D721Med (cell line): Measurements from ENCODE around the gene PHTF1.

Experiments
- DNase-seq: peaks from one replicate; pipeline ENCODE4 v3.0.0; 2011; ENCODE audit warnings: low spot score; ENCODE audit not compliant: insufficient read length
- FAIRE-seq: peaks from 2 replicates; lab custom pipeline; 2011; peaks lifted over from hg19 to GRCh38; lab: Jason Lieb, UNC
- TF ChIP-seq, protein P1 (sequence below): IDR thresholded peaks from 2 replicates; pipeline ENCODE4 v1.5.1; 2012; ENCODE audit warnings: mild to moderate bottlenecking, control low read depth; ENCODE audit not compliant: insufficient read depth; ENCODE audit errors: missing control alignments

The PHTF1 gene

GRCh38 chr1:113786069-113786468, 26.8 kb upstream of the PHTF1 start:
- FAIRE-seq = no peak
- TF ChIP-seq, protein P1, sequence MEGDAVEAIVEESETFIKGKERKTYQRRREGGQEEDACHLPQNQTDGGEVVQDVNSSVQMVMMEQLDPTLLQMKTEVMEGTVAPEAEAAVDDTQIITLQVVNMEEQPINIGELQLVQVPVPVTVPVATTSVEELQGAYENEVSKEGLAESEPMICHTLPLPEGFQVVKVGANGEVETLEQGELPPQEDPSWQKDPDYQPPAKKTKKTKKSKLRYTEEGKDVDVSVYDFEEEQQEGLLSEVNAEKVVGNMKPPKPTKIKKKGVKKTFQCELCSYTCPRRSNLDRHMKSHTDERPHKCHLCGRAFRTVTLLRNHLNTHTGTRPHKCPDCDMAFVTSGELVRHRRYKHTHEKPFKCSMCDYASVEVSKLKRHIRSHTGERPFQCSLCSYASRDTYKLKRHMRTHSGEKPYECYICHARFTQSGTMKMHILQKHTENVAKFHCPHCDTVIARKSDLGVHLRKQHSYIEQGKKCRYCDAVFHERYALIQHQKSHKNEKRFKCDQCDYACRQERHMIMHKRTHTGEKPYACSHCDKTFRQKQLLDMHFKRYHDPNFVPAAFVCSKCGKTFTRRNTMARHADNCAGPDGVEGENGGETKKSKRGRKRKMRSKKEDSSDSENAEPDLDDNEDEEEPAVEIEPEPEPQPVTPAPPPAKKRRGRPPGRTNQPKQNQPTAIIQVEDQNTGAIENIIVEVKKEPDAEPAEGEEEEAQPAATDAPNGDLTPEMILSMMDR = no peak
- no peak for DNase-seq

DNA sequence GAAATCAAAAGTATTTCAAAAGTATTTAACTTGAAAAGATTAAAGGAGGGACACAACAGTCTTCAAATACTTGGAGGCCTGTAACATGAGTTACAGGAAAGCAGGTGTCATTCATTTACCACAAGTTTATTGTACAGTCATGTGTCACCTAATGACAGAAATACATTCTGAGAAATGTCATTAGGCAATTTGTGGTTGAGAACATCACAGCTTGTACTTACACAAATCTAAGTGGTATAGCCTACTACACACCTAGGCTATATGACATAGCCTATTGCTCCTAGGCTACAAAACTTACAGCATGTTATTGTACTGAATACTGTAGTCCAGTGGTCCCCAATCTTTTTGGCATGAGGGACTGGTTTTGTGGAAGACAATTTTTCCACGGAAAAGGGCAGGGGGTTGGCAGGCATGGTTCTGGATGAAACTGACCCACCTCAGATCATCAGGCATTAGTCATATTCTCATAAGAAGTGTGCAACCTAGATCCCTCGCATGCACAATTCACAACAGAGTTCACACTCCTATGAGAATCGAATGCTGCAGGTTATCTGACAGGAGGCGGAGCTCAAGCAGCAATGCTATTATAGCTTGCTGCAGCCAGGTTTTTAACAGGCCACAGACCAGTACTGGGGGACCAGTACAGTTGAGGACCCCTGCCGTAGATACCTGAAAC, 25.0 kb upstream of the PHTF1 start:
- TF ChIP-seq, protein P1 = no peak
- no peak for DNase-seq
- FAIRE-seq = no peak

DNA sequence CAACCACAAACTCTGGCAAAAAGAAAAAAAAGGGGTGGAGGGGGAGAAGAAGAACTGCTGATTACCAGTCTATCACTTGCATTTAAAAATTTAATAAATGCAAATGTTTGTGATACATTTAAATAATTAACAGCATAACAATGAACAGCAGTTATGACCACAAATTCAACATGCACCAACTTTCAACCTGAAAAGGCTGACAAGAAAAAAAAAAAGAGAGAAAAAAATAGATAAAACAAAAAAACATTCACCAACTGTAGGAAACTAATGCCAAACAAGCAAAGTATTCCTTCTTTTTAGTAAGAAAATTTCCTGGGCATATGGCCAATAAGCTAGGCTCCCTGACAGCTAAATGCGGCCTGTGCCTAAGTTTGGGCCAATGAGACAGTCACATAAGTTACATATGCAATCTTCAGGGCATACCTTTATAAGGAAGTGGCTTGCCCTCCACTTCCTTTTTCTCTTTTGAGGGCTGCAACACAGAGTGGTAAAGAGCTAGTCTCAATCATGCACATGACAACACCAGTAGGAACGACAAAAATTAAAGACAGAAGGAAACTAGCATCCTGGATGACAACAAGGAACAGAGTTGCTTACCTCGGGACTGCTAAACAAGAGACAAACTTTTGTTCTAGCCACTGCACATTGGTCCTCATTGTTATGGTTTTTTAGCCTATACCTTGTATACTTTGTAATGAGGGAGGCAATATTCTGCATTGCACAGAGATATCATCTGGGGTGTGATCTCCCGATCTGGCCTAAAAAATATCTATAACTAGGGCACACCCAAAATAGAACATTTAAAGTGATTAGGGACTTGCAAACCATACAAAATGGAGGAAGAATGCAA, 24.2 kb upstream of the PHTF1 start:
- TF ChIP-seq, protein P1 = no peak
- no peak for DNase-seq
- no peak for FAIRE-seq

GRCh38 chr1:113782406-113782805, 23.1 kb upstream of the PHTF1 start:
- no peak for DNase-seq
- FAIRE-seq = no peak

DNA sequence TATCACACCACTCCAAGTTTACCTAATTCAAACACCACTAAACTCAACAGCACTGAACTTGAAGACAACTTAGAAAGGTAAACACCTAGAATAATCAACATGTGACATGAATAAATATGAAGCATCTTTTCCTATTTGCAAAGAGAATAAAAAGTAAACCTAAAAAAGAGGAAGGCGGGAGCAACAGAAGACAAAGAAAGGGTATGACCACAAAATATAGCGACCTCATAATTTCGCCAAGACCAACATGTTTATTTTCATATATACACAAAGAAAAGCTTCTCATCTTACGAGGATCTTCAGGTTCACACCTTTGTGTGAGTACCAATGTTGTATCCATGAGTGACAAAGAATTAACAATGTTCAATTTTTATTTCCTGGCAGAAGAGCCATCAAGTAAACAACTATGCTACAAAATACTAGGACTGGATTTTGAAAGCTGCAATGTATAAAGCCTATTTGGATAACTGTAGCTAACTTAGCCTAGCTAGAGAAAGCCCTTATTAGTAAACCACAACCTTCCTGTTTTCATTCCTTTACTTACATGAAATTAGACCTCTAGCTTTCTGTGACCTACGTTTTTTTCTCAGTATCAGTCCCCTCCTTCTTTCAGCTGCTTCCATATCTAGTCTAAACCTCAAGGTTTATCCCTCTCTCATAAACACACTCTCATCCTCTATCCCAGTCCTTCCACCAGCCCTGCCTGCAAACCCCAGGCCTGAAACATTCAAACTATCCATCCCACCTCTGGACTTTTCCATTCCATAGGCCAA, 21.3 kb upstream of the PHTF1 start:
- FAIRE-seq = no peak
- TF ChIP-seq, protein P1 = no peak
- no peak for DNase-seq

More at GRCh38 chr1:113782406-113782805, 23.1 kb upstream of the PHTF1 start:
- TF ChIP-seq, protein P1 = no peak

DNA sequence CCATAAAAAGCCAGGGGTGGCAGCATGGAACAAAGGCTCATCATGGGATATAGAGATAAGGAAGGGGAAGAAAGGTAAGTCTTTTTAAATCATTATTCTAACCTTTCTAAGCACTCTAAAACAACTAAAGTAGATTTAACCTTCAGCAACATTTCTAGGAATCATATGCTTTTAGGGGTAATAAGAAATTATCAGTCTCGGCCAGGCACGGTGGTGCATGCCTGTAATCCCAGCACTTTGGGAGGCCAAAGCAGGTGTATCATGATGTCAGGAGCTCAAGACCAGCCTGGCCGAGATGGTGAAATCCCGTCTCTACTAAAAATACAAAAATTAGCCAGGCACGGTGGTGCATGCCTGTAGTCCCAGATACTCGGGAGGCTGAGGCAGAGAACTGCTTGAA, 20.3 kb upstream of the PHTF1 start:
- TF ChIP-seq, protein P1 = no peak
- no peak for FAIRE-seq
- no peak for DNase-seq
